Loucy (cell line): ENCODE results near the gene HOXB9.
A peak's percentile ranks its signal among the peaks of the same experiment; 100 is the strongest.

Source experiments
- H2AFZ ChIP-seq: fragments of 200-600 bp; sonication (generic); 2 replicates; pipeline ENCODE4 v1.6.0; 2016; ENCODE audit warnings: antibody characterized with exemption, mild to moderate bottlenecking, low read length, moderate library complexity
- H3F3A ChIP-seq: fragments of 200-600 bp; 2 replicates; pipeline ENCODE4 v1.6.0; 2016; ENCODE audit warnings: antibody characterized with exemption, low read depth, mild to moderate bottlenecking
- H3K27me3 ChIP-seq: fragments of 200-600 bp; sonication (generic); 2 replicates; pipeline ENCODE4 v1.6.1; 2014; ENCODE audit warnings: low read length, mild to moderate bottlenecking; ENCODE audit not compliant: insufficient read depth, poor library complexity, severe bottlenecking
- H3K36me3 ChIP-seq: fragments of 200-600 bp; sonication (generic); 2 replicates; pipeline ENCODE4 v1.6.1; 2016; ENCODE audit warnings: low read length; ENCODE audit not compliant: insufficient read depth
- H3K4me1 ChIP-seq: fragments of 200-600 bp; sonication (generic); 2 replicates; pipeline ENCODE4 v1.5.1; 2014; ENCODE audit warnings: low read length, mild to moderate bottlenecking; ENCODE audit not compliant: insufficient read depth, poor library complexity, severe bottlenecking
- H3K4me2 ChIP-seq: fragments of 200-600 bp; sonication (generic); 2 replicates; pipeline ENCODE4 v1.6.0; 2014; ENCODE audit warnings: antibody characterized with exemption, low read length, low read depth, mild to moderate bottlenecking; ENCODE audit not compliant: poor library complexity, severe bottlenecking
- H3K4me3 ChIP-seq: fragments of 200-600 bp; sonication (generic); 2 replicates; pipeline ENCODE4 v1.5.1; 2014; ENCODE audit warnings: low read length, mild to moderate bottlenecking, mixed read lengths; ENCODE audit not compliant: poor library complexity, severe bottlenecking
- H3K79me2 ChIP-seq: fragments of 200-600 bp; sonication (generic); 2 replicates; pipeline ENCODE4 v1.6.1; 2014; ENCODE audit warnings: low read length; ENCODE audit not compliant: insufficient read depth
- H3K9ac ChIP-seq: fragments of 200-600 bp; sonication (generic); 2 replicates; pipeline ENCODE4 v1.6.0; 2014; ENCODE audit warnings: mild to moderate bottlenecking, low read depth, low read length, moderate library complexity; ENCODE audit not compliant: poor library complexity, severe bottlenecking
- H3K9me2 ChIP-seq: fragments of 200-600 bp; sonication (generic); replicated peaks from 2 replicates; pipeline ENCODE4 v1.6.1; 2016; ENCODE audit warnings: low read depth, low read length, mixed read lengths
- H3K9me3 ChIP-seq: fragments of 200-600 bp; sonication (generic); 2 replicates; pipeline ENCODE4 v1.6.1; 2014; ENCODE audit warnings: mild to moderate bottlenecking, antibody characterized with exemption, low read length, low read depth; ENCODE audit not compliant: insufficient read depth
- H4K20me1 ChIP-seq: fragments of 200-600 bp; sonication (generic); 2 replicates; pipeline ENCODE4 v1.6.0; 2014; ENCODE audit warnings: antibody characterized with exemption, low read length, mild to moderate bottlenecking; ENCODE audit not compliant: insufficient read depth, poor library complexity, severe bottlenecking
- EZH2phosphoT487 ChIP-seq: fragments of 200-600 bp; IDR thresholded peaks from 2 replicates; pipeline ENCODE4 v1.6.1; 2018; ENCODE audit warnings: antibody characterized with exemption, mild to moderate bottlenecking, moderate library complexity, borderline replicate concordance
- TF ChIP-seq, protein P1 (sequence below): fragments of 200-600 bp; sonication (generic); conservative IDR thresholded peaks from 2 replicates; pipeline ENCODE4 v1.5.1; 2014; ENCODE audit warnings: mild to moderate bottlenecking, antibody characterized with exemption, low read length

The HOXB9 gene

DNA sequence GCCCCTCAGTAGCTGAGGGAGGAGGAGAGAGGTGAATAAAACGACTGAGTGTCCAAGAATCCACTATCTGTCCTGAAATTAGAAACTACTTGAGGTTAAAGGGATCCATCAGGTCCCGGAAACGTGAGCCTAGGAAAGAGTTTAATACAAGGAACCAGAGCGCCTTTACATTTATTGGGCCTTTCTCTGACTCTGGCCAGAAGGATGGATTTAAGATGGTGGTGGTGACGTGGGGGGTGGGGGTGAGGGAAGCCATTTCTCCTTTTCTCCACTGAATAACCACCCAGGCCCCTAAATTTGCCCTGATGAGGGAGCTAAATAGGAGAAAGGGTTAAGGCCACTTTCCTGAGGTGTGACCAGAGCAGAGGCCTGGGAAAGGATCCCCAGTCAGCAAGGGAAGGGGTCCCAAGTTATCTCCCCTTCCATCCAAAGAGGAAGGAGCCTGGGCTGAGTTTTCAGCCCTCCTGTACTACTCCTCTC is 1.0 kb upstream of the HOXB9 start:
- H3K36me3 ChIP-seq, result peaks cover 5% of the 10 kb centered on the region; the same call in 1 of the 2 replicates
- H3K9me3 ChIP-seq, result no peaks in the 10 kb centered on the region
- H3F3A ChIP-seq, result no peaks in the 10 kb centered on the region
- no peaks in the 10 kb centered on the region for H3K9me2 ChIP-seq
- peaks cover 28% of the 10 kb centered on the region for H3K27me3 ChIP-seq
- H3K4me1 ChIP-seq, result peaks cover 48% of the 10 kb centered on the region
- peak overlapping the region; percentile 95 for H3K4me2 ChIP-seq
- TF ChIP-seq EZH2phosphoT487, result no peak
- TF ChIP-seq, protein P1, sequence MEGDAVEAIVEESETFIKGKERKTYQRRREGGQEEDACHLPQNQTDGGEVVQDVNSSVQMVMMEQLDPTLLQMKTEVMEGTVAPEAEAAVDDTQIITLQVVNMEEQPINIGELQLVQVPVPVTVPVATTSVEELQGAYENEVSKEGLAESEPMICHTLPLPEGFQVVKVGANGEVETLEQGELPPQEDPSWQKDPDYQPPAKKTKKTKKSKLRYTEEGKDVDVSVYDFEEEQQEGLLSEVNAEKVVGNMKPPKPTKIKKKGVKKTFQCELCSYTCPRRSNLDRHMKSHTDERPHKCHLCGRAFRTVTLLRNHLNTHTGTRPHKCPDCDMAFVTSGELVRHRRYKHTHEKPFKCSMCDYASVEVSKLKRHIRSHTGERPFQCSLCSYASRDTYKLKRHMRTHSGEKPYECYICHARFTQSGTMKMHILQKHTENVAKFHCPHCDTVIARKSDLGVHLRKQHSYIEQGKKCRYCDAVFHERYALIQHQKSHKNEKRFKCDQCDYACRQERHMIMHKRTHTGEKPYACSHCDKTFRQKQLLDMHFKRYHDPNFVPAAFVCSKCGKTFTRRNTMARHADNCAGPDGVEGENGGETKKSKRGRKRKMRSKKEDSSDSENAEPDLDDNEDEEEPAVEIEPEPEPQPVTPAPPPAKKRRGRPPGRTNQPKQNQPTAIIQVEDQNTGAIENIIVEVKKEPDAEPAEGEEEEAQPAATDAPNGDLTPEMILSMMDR, result no peak
- peak overlapping the region; percentile 89 for H3K4me3 ChIP-seq
- H2AFZ ChIP-seq, result no peak overlapping the region
- H3K9ac ChIP-seq, result peak overlapping the region; percentile 98
- peaks cover 24% of the 10 kb centered on the region for H4K20me1 ChIP-seq
- H3K79me2 ChIP-seq, result peaks cover 98% of the 10 kb centered on the region

GRCh38 chr17:48625495-48626244 is 488 bp downstream of the HOXB9 start:
- H3K9ac ChIP-seq, result peak overlapping the region; percentile 100
- peaks cover 31% of the 10 kb centered on the region for H3K27me3 ChIP-seq
- H3K9me3 ChIP-seq, result no peaks in the 10 kb centered on the region
- H3K36me3 ChIP-seq, result peaks cover 8% of the 10 kb centered on the region; the same call in 1 of the 2 replicates
- peaks cover 51% of the 10 kb centered on the region for H3K4me1 ChIP-seq
- peak overlapping the region; percentile 98 for H3K4me2 ChIP-seq
- no peaks in the 10 kb centered on the region for H3K9me2 ChIP-seq
- H4K20me1 ChIP-seq, result peaks cover 24% of the 10 kb centered on the region
- no peaks in the 10 kb centered on the region for H3F3A ChIP-seq
- TF ChIP-seq, protein P1, result no peak
- H3K4me3 ChIP-seq, result peak overlapping the region; percentile 89
- H3K79me2 ChIP-seq, result peaks cover 98% of the 10 kb centered on the region
- H2AFZ ChIP-seq, result no peak overlapping the region

DNA sequence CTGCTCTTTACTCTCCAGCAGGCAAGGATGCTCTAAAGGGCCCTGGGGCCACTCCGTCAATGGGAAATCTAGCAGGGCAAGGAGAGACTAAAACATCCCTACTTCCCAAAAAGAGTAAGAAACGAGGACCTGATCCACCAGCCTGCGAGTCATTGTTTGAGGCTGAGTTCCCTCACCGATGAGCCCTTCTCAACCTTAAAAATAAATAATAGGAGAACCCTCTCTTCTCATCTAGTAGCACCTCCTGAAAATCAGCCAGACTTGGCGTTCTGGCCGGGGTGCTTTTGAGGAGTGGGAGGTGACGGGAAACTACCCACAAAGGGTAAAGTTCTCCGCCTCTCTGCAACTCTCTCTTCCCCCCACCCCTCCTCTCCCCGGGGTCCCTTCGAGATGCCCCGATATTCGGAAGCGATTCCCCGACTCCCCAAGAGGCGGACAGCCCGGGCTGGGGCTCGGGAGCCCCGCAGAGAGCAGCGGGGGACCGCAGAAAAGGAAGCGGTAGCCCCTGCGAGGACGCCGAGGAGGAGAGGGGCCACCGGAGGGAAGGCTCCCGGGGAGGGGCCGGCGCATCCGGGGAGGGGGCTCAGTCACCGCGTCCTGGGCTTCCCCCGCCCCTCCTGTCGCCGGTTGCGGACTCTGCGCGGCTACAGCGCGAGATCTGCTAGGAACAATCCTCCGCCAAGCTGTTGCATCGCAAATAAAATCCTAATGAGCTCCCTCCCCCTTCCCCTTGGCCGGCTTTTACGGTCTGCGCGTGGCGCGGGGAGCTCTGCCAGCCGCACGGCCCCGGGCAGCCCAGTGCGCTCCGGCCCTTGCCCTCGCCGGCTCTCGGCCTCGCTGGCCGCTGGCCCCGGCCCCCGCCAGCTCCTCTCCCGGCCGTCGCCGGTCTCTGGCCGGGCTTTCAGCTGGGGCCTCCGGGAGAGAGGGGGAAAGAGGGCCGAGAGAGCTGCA is 1.3 kb downstream of the HOXB9 start:
- Histone ChIP-seq H3K9me2 (no peaks in the 10 kb centered on the region), H3K9ac (peak overlapping the region; percentile 100), H3K4me2 (peak overlapping the region; percentile 98), H3K4me1 (peaks cover 58% of the 10 kb centered on the region), H3K9me3 (no peaks in the 10 kb centered on the region), H3F3A (no peaks in the 10 kb centered on the region), H3K27me3 (peaks cover 37% of the 10 kb centered on the region), H2AFZ (no peak overlapping the region), H3K4me3 (peak overlapping the region; percentile 89), H3K36me3 (peaks cover 8% of the 10 kb centered on the region; the same call in 1 of the 2 replicates), H4K20me1 (peaks cover 24% of the 10 kb centered on the region), H3K79me2 (peaks cover 98% of the 10 kb centered on the region)
- TF ChIP-seq EZH2phosphoT487, result no peak
- TF ChIP-seq, protein P1, result no peak
